Cardiac septum (tissue), 1 donor: ENCODE measurements around the gene SNUPN. TPM values are rescaled to one million over a fixed set of nuclear protein-coding genes. Genes with fewer than 3 reads are reported as not detected.

ENCODE experiments used
- DNase-seq: peaks from one replicate; pipeline ENCODE4 v3.0.0-alpha.2; 2020; ENCODE audit warnings: low spot score
- intact Hi-C: fragments of 100-400 bp; cut with DNase I; formaldehyde crosslinking; loops from one replicate; pipeline ENCODE4 v1.14.0; 2022
- total RNA-seq: library from RNA; stranded (reverse); fragmentation: NEBNext Ultra II Directional; extraction: Animal tissue kit (Norgen Biotek cat#: 25700); gene quantifications from one replicate; pipeline ENCODE4 v1.2.1, GENCODE V29; 2021
- donor health status: DM: no; HTN: no; CAD: no.

SNUPN gene
- total RNA-seq, 1 donor from 2014 or later: 13.6 TPM

DNA sequence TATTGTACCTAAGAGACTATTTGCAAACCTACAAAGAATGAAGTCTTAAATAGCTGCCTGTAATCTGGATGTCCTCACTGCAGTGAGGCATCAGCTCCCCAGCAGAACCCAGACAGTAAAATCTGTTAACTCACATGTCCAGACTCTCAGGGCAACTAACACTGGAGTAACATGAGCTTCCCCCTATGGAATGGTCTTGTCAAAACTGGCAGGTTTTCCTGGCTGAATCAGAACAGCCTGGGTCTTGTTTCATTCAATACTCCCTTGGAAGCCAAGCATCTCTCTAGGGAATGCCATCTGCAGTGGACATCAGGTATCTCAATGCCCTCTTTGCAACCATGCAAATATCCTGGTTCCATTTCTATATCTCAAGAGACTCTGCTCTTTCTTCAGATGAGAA, 70.8 kb downstream of the SNUPN start:
- no peak for DNase-seq
- intact Hi-C loops: no loop called here

DNA sequence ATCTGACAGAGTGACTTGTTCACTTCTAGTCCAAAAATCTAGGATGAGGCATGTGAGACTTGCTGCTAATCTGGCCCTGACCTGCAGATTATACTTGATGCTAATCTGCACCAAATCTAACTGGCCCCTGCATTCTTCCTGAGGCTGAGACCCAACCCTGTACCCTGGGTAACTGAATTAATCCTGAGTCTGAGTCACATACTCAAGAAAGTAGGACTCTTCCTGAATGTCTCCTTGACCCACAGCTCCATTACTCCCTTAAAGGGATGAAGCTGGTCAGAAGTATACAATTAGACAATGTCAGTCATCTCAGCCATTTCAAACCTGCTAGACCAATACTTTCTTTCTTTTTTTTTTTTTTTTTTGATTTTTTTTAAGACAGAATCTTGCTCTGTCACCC, 71.9 kb downstream of the SNUPN start:
- no peak for DNase-seq
- intact Hi-C loops: no loop called here

DNA sequence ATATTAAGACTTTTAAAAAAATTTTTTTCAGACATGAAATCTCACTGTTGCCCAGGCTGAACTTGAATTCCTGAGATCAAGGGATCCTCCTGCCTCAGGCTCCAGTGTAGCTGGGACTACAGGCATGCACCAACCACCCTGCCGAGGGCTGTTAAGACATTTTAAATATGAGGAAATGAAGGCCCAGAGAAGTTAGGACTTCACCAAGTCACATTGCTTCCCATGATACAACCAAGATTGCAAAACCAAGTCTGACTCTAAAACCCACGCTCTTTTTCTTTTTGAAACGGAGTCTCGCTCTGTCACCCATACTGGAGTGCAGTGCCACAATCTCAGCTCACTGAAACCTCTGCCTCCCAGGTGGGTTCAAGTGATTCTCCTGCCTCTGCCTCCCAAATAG, 74.4 kb downstream of the SNUPN start:
- intact Hi-C loops: no loop called here
- no peak for DNase-seq

Other genes with a start within 250 kb of the SNUPN start
- gene SIN3A, start 174.0 kb downstream of the SNUPN start, total RNA-seq: 30.6 TPM
- 8.8 TPM for gene PTPN9, start 46.4 kb downstream of the SNUPN start, total RNA-seq
- 30.0 TPM for gene IMP3, start 14.5 kb upstream of the SNUPN start, total RNA-seq
- 10.3 TPM for gene SNX33, start 22.2 kb upstream of the SNUPN start, total RNA-seq
- 21.3 TPM for gene CSPG4, start 87.1 kb upstream of the SNUPN start, total RNA-seq
- 38.3 TPM for gene UBE2Q2, start 217.7 kb upstream of the SNUPN start, total RNA-seq